ENCODE measurements around the gene ESR2.

GRCh38 chr14:64064447-64064846, 229.7 kb downstream of the ESR2 start:
- TF ChIP-seq RAD21 (IDR thresholded peaks at IDR 0.05), result no peak
- TF ChIP-seq, protein P1, sequence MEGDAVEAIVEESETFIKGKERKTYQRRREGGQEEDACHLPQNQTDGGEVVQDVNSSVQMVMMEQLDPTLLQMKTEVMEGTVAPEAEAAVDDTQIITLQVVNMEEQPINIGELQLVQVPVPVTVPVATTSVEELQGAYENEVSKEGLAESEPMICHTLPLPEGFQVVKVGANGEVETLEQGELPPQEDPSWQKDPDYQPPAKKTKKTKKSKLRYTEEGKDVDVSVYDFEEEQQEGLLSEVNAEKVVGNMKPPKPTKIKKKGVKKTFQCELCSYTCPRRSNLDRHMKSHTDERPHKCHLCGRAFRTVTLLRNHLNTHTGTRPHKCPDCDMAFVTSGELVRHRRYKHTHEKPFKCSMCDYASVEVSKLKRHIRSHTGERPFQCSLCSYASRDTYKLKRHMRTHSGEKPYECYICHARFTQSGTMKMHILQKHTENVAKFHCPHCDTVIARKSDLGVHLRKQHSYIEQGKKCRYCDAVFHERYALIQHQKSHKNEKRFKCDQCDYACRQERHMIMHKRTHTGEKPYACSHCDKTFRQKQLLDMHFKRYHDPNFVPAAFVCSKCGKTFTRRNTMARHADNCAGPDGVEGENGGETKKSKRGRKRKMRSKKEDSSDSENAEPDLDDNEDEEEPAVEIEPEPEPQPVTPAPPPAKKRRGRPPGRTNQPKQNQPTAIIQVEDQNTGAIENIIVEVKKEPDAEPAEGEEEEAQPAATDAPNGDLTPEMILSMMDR (IDR thresholded peaks at IDR 0.05; ENCODE audit: low read depth, low read length, missing input control), result no peak
- TF ChIP-seq SP1 (IDR thresholded peaks at IDR 0.05), result no peak
- TF ChIP-seq GABPA (IDR thresholded peaks at IDR 0.05 in 1 of 2, conservative IDR thresholded peaks at IDR 0.05 in 1 of 2), result no peak
- TF ChIP-seq, protein P2, sequence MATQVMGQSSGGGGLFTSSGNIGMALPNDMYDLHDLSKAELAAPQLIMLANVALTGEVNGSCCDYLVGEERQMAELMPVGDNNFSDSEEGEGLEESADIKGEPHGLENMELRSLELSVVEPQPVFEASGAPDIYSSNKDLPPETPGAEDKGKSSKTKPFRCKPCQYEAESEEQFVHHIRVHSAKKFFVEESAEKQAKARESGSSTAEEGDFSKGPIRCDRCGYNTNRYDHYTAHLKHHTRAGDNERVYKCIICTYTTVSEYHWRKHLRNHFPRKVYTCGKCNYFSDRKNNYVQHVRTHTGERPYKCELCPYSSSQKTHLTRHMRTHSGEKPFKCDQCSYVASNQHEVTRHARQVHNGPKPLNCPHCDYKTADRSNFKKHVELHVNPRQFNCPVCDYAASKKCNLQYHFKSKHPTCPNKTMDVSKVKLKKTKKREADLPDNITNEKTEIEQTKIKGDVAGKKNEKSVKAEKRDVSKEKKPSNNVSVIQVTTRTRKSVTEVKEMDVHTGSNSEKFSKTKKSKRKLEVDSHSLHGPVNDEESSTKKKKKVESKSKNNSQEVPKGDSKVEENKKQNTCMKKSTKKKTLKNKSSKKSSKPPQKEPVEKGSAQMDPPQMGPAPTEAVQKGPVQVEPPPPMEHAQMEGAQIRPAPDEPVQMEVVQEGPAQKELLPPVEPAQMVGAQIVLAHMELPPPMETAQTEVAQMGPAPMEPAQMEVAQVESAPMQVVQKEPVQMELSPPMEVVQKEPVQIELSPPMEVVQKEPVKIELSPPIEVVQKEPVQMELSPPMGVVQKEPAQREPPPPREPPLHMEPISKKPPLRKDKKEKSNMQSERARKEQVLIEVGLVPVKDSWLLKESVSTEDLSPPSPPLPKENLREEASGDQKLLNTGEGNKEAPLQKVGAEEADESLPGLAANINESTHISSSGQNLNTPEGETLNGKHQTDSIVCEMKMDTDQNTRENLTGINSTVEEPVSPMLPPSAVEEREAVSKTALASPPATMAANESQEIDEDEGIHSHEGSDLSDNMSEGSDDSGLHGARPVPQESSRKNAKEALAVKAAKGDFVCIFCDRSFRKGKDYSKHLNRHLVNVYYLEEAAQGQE (IDR thresholded peaks at IDR 0.05), result no peak
- TF ChIP-seq YY1 (IDR thresholded peaks at IDR 0.05), result no peak
- TF ChIP-seq TAF1 (conservative IDR thresholded peaks at IDR 0.05), result no peak

All from liver (tissue), 3 donors.